Brain microvascular endothelial cell (primary cell): Measurements from ENCODE around the gene PPIE.

Experiments used
- DNase-seq: peaks from one replicate; pipeline ENCODE4 v3.0.0-alpha.2; 2020
- H3K27ac ChIP-seq: fragments of 250-450 bp; sonication (Bioruptor Pico); 2 replicates; pipeline ENCODE4 v1.5.1; 2020; ENCODE audit warnings: mild to moderate bottlenecking, moderate library complexity
- H3K27me3 ChIP-seq: fragments of 250-450 bp; sonication (Bioruptor Pico); replicated peaks from 2 replicates; pipeline ENCODE4 v1.5.1; 2020; ENCODE audit warnings: mild to moderate bottlenecking
- H3K36me3 ChIP-seq: fragments of 250-450 bp; sonication (Bioruptor Pico); replicated peaks from 2 replicates; pipeline ENCODE4 v1.5.1; 2020; ENCODE audit warnings: mild to moderate bottlenecking
- H3K4me3 ChIP-seq: 2 replicates; pipeline ENCODE4 v1.5.1; 2011; ENCODE audit warnings: low read depth, mild to moderate bottlenecking, control low read depth, low read length, moderate library complexity
- CTCF ChIP-seq: IDR thresholded peaks from 2 replicates; pipeline ENCODE4 v1.5.1; 2011; ENCODE audit warnings: low read depth, mild to moderate bottlenecking, moderate library complexity, low read length, control low read depth, inconsistent platforms; ENCODE audit errors: missing control alignments
- in situ Hi-C: cut with HindIII; loops from 2 replicates; pipeline ENCODE4 v1.10.0; 2017; ENCODE audit warnings: low sequenced_read_pairs, low pct_ligation_motif_present

PPIE gene

GRCh38 chr1:39738622-39739366 lies at the start of gene PPIE:
Gene PPIE (plus strand): TSS chr1:39738882. CDS start chr1:39738901, 19 bp downstream.
- peak within 1 kb of the TSS; percentile 45 for H3K27ac ChIP-seq
- peaks cover 11% of the 10 kb centered on the region for H3K36me3 ChIP-seq
- H3K4me3 ChIP-seq, result peak within 1 kb of the TSS; percentile 96
- TF ChIP-seq CTCF, result no peak
- DNase-seq, result peak; percentile 88
- H3K27me3 ChIP-seq, result peaks cover 2% of the 10 kb centered on the region
- in situ Hi-C loops, result no loop called here

GRCh38 chr1:39689214-39689613 lies 49.5 kb upstream of the PPIE start:
- no peak overlapping the region for H3K4me3 ChIP-seq
- in situ Hi-C loops, result no loop called here
- H3K27ac ChIP-seq, result no peak overlapping the region
- DNase-seq, result no peak
- H3K36me3 ChIP-seq, result no peaks in the 10 kb centered on the region
- TF ChIP-seq CTCF, result no peak
- H3K27me3 ChIP-seq, result peaks cover 72% of the 10 kb centered on the region

- H3K27me3 ChIP-seq, result peaks cover 70% of the 10 kb centered on the region
- in situ Hi-C loops, result no loop called here
- H3K27ac ChIP-seq, result no peak overlapping the region
- H3K4me3 ChIP-seq, result no peak overlapping the region
- no peak for DNase-seq
- no peak for TF ChIP-seq CTCF
- no peaks in the 10 kb centered on the region for H3K36me3 ChIP-seq
Measured at GRCh38 chr1:39689635-39690034, 49.0 kb upstream of the PPIE start.

- DNase-seq, result no peak
- H3K36me3 ChIP-seq, result no peaks in the 10 kb centered on the region
- in situ Hi-C loops, result no loop called here
- H3K27me3 ChIP-seq, result peaks cover 64% of the 10 kb centered on the region
- H3K4me3 ChIP-seq, result no peak overlapping the region
- no peak overlapping the region for H3K27ac ChIP-seq
- no peak for TF ChIP-seq CTCF
Measured at GRCh38 chr1:39690225-39690624, 48.5 kb upstream of the PPIE start.

- in situ Hi-C loops, result no loop called here
- Histone ChIP-seq H3K27ac (no peak overlapping the region), H3K27me3 (peaks cover 65% of the 10 kb centered on the region), H3K36me3 (no peaks in the 10 kb centered on the region), H3K4me3 (no peak overlapping the region)
- no peak for DNase-seq
- no peak for TF ChIP-seq CTCF
Measured at GRCh38 chr1:39690794-39691382, 47.8 kb upstream of the PPIE start.
